Endothelial cell of umbilical vein (primary cell): ENCODE results near the gene NCAPG2. TPM values are rescaled to one million over a fixed set of nuclear protein-coding genes. Genes with fewer than 3 reads are reported as not detected.

Source experiments
- BruUV-seq: library from RNA; stranded (reverse); fragments of 400-500 nt; replicated peaks from 2 replicates; lab custom pipeline; 2021; lab: Mats Ljungman, UMichigan
- CTCF ChIA-PET: fragments of 300-600, 350-600 bp; sonication (Branson Sonifier 250); formaldehyde crosslinking; loops from one replicate; lab custom pipeline; 2021; ENCODE audit warnings: antibody characterized with exemption, inconsistent platforms; lab: Charles Lee
- POLR2A ChIA-PET: fragments of 300-600, 350-600 bp; sonication (Branson Sonifier 250); formaldehyde crosslinking; loops from one replicate; lab custom pipeline; 2021; ENCODE audit warnings: antibody characterized with exemption, inconsistent platforms; lab: Charles Lee
- DNase-seq: peaks from one replicate; pipeline ENCODE4 v3.0.0-alpha.2; 2011; ENCODE audit warnings: low read depth, low spot score
- FAIRE-seq: peaks from 2 replicates; lab custom pipeline; 2011; peaks lifted over from hg19 to GRCh38; lab: Jason Lieb, UNC
- H2AFZ ChIP-seq: 2 replicates; pipeline ENCODE4 v1.6.0; 2012; ENCODE audit warnings: low read depth, low read length, control low read depth, inconsistent platforms
- H3K27ac ChIP-seq: 2 replicates; pipeline ENCODE4 v1.5.1; 2011; ENCODE audit warnings: low read depth, mild to moderate bottlenecking, control low read depth, low read length, moderate library complexity; ENCODE audit not compliant: insufficient read depth
- H3K27me3 ChIP-seq, 2 experiments: 2 replicates each; pipeline versions ENCODE4 v1.6.0 to v1.6.1; 2011; ENCODE audit warnings: low read length in 2 of 2, mixed read lengths in 1 of 2; ENCODE audit not compliant: control insufficient read depth in 2 of 2, insufficient read depth in 2 of 2
- H3K36me3 ChIP-seq, 2 experiments: 2 replicates in 1 of 2; 3 replicates in 1 of 2; pipeline ENCODE4 v1.5.1; 2011; ENCODE audit warnings: low read length in 2 of 2, mild to moderate bottlenecking in 1 of 2, moderate library complexity in 1 of 2; ENCODE audit not compliant: control insufficient read depth in 2 of 2, insufficient read depth in 2 of 2; ENCODE audit errors: extremely low read depth in 1 of 2
- H3K4me1 ChIP-seq: 3 replicates; pipeline ENCODE4 v1.5.1; 2011; ENCODE audit warnings: mild to moderate bottlenecking, low read length; ENCODE audit not compliant: control insufficient read depth, insufficient read depth; ENCODE audit errors: extremely low read depth
- H3K4me2 ChIP-seq: 2 replicates; pipeline ENCODE4 v1.6.1; 2011; ENCODE audit warnings: low read length, control low read depth, mixed read lengths; ENCODE audit not compliant: insufficient read depth
- H3K4me3 ChIP-seq, 3 experiments: fragments of 200-600 bp in 1 of 3; sonication (generic), shearing (Covaris generic) in 1 of 3; replicated peaks in 1 of 3; 2 replicates each; pipeline ENCODE4 v1.5.1; 2011 to 2016; ENCODE audit warnings: control low read depth in 3 of 3, low read length in 3 of 3, mild to moderate bottlenecking in 2 of 3, inconsistent platforms in 1 of 3, low read depth in 1 of 3, moderate library complexity in 1 of 3; ENCODE audit not compliant: insufficient read depth in 1 of 3
- H3K79me2 ChIP-seq: 2 replicates; pipeline ENCODE4 v1.6.0; 2012; ENCODE audit warnings: low read length, inconsistent platforms; ENCODE audit not compliant: control insufficient read depth, insufficient read depth
- H3K9ac ChIP-seq: replicated peaks from 2 replicates; pipeline ENCODE3; 2011; ENCODE audit warnings: low read length, control low read depth; ENCODE audit not compliant: insufficient read depth; ENCODE audit errors: extremely low read depth
- H3K9me1 ChIP-seq: replicated peaks from 3 replicates; pipeline ENCODE4 v1.6.0; 2011; ENCODE audit warnings: mild to moderate bottlenecking, low read length; ENCODE audit not compliant: control insufficient read depth, insufficient read depth; ENCODE audit errors: extremely low read depth
- H3K9me3 ChIP-seq: replicated peaks from 2 replicates; pipeline ENCODE4 v1.5.1; 2012; ENCODE audit warnings: low read length, inconsistent platforms; ENCODE audit not compliant: control insufficient read depth, insufficient read depth
- H4K20me1 ChIP-seq: replicated peaks from 2 replicates; pipeline ENCODE3; 2011; ENCODE audit warnings: mild to moderate bottlenecking, low read length; ENCODE audit not compliant: control insufficient read depth, insufficient read depth; ENCODE audit errors: extremely low read depth
- EZH2 ChIP-seq: IDR thresholded peaks from 2 replicates; pipeline ENCODE4 v1.6.1; 2012; ENCODE audit warnings: borderline replicate concordance, low read depth, mild to moderate bottlenecking, moderate library complexity, low read length, inconsistent platforms; ENCODE audit not compliant: severe bottlenecking
- FOS ChIP-seq: IDR thresholded peaks from 2 replicates; pipeline ENCODE4 v1.6.1; 2011; ENCODE audit warnings: mild to moderate bottlenecking, low read length, moderate library complexity, borderline replicate concordance; ENCODE audit not compliant: insufficient read depth
- GATA2 ChIP-seq: IDR thresholded peaks from 2 replicates; pipeline ENCODE4 v1.7.0; 2011; ENCODE audit warnings: low read depth, mild to moderate bottlenecking, moderate library complexity, mixed read lengths, low read length; ENCODE audit not compliant: insufficient read length, insufficient read depth
- JUN ChIP-seq: IDR thresholded peaks from 2 replicates; pipeline ENCODE4 v1.6.1; 2011; ENCODE audit warnings: borderline replicate concordance, low read depth; ENCODE audit not compliant: insufficient read length, insufficient read depth
- MYC ChIP-seq: IDR thresholded peaks from one replicate; pipeline ENCODE4 v1.6.1; 2011; ENCODE audit warnings: mild to moderate bottlenecking, low read depth, low read length
- POLR2A ChIP-seq: IDR thresholded peaks from 2 replicates; pipeline ENCODE4 v1.6.1; 2012; ENCODE audit warnings: low read depth, mild to moderate bottlenecking, control low read depth, low read length
- POLR2AphosphoS5 ChIP-seq: IDR thresholded peaks from 2 replicates; pipeline ENCODE4 v1.6.1; 2012; ENCODE audit warnings: low read depth, mild to moderate bottlenecking, control low read depth, low read length, moderate library complexity; ENCODE audit not compliant: insufficient read depth
- dilution Hi-C: fragments of 300-500 bp; cut with MboI; formaldehyde crosslinking; loops from one replicate; pipeline ENCODE4 v1.15.0; 2019; ENCODE audit warnings: low sequenced_read_pairs; ENCODE audit not compliant: extremely low pct_ligation_motif_present
- intact Hi-C: fragments of 100-400 bp; cut with micrococcal nuclease; formaldehyde crosslinking; loops from one replicate; pipeline ENCODE4 v1.10.0; 2022
- polyA plus RNA-seq, 4 experiments: library from polyadenylated mRNA; depleted of rRNA in 3 of 4; stranded (reverse) in 3 of 4; unstranded in 1 of 4; fragments of >200 nt; gene quantifications; 2 replicates each; pipeline versions ENCODE4 v1.2.1 to v1.2.3, GENCODE V29; 2011 to 2012; ENCODE audit warnings: missing spikeins in 1 of 4
- total RNA-seq: library from RNA; stranded (reverse); gene quantifications from 2 replicates; pipeline ENCODE4 v1.2.3, GENCODE V29; 2021
- TF ChIP-seq, protein P1 (sequence below): IDR thresholded peaks from 2 replicates; pipeline ENCODE4 v1.6.1; 2011; ENCODE audit not compliant: insufficient read depth, insufficient read length
- TF ChIP-seq, protein P2 (sequence below), 2 donors: IDR thresholded peaks; 1 replicate in 1 of 2; 2 replicates in 1 of 2; pipeline ENCODE4 v1.5.1; 2011; ENCODE audit warnings: low read length in 2 of 2, mild to moderate bottlenecking in 2 of 2, moderate library complexity in 2 of 2, control low read depth in 1 of 2, inconsistent platforms in 1 of 2, low read depth in 1 of 2; ENCODE audit not compliant: insufficient read depth in 1 of 2; ENCODE audit errors: extremely low read depth in 1 of 2

Gene NCAPG2
- total and polyA plus RNA-seq, 2 donors (not counting 3 experiments of a cell fraction or from before 2014, with no cell fraction given): 19.2 to 62.3 TPM

GRCh38 chr7:158734861-158735260, 30.3 kb upstream of the NCAPG2 start:
- Histone ChIP-seq H3K9ac (no peak overlapping the region), H3K4me1 (peaks cover 8% of the 10 kb centered on the region), H3K9me3 (no peaks in the 10 kb centered on the region), H3K4me3 (no peak overlapping the region), H3K79me2 (no peaks in the 10 kb centered on the region), H4K20me1 (no peaks in the 10 kb centered on the region), H3K4me2 (no peak overlapping the region), H3K27ac (peak overlapping the region; percentile 49), H3K9me1 (no peaks in the 10 kb centered on the region), H2AFZ (no peak overlapping the region), H3K36me3 (peaks cover 3 to 10% of the 10 kb centered on the region in 2 experiments), H3K27me3 (no peaks in the 10 kb centered on the region)
- BruUV-seq: no TSS peak
- DNase-seq (peak; percentile 33), FAIRE-seq (peak; percentile 63)
- intact Hi-C loops: loop anchor here (1.0 kb wide), 1 partner anchor 127 kb away; no protein-coding TSS in a partner anchor
- ChIA-PET POLR2A (no interaction called here), CTCF (interaction anchor here (0.9 kb wide), 2 partner anchors 39 to 242 kb away, joined by 4 read pairs; no protein-coding TSS in a partner anchor)
- TF ChIP-seq EZH2 (no peak), GATA2 (no peak), JUN (peak; percentile 56), FOS (no peak), POLR2A (no peak)
- dilution Hi-C loops: no loop called here

GRCh38 chr7:158733775-158734494, 29.3 kb upstream of the NCAPG2 start:
- dilution Hi-C loops: no loop called here
- ChIA-PET POLR2A (no interaction called here), CTCF (interaction anchor here (1.3 kb wide), 1 partner anchor 243 kb away, joined by 4 read pairs; no protein-coding TSS in a partner anchor)
- H3K4me2 ChIP-seq: no peak overlapping the region
- peaks cover 3 to 10% of the 10 kb centered on the region in 2 experiments for H3K36me3 ChIP-seq
- no peak for DNase-seq
- H3K4me3 ChIP-seq: no peak overlapping the region
- H2AFZ ChIP-seq: no peak overlapping the region
- FAIRE-seq: no peak
- intact Hi-C loops: no loop called here
- H3K4me1 ChIP-seq: peaks cover 3% of the 10 kb centered on the region
- H3K9me3 ChIP-seq: no peaks in the 10 kb centered on the region
- TF ChIP-seq, protein P1, sequence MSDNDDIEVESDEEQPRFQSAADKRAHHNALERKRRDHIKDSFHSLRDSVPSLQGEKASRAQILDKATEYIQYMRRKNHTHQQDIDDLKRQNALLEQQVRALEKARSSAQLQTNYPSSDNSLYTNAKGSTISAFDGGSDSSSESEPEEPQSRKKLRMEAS: no peak
- TF ChIP-seq MYC (no peak), EZH2 (no peak), FOS (no peak), POLR2AphosphoS5 (no peak), POLR2A (no peak), GATA2 (no peak), JUN (no peak)
- TF ChIP-seq, protein P2, sequence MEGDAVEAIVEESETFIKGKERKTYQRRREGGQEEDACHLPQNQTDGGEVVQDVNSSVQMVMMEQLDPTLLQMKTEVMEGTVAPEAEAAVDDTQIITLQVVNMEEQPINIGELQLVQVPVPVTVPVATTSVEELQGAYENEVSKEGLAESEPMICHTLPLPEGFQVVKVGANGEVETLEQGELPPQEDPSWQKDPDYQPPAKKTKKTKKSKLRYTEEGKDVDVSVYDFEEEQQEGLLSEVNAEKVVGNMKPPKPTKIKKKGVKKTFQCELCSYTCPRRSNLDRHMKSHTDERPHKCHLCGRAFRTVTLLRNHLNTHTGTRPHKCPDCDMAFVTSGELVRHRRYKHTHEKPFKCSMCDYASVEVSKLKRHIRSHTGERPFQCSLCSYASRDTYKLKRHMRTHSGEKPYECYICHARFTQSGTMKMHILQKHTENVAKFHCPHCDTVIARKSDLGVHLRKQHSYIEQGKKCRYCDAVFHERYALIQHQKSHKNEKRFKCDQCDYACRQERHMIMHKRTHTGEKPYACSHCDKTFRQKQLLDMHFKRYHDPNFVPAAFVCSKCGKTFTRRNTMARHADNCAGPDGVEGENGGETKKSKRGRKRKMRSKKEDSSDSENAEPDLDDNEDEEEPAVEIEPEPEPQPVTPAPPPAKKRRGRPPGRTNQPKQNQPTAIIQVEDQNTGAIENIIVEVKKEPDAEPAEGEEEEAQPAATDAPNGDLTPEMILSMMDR (IDR thresholded peaks at IDR 0.05; ENCODE audit: extremely low read depth in 1 of 2, insufficient read depth in 1 of 2, low read depth in 1 of 2, low read length in 2 of 2): no peak
- H3K9me1 ChIP-seq: no peaks in the 10 kb centered on the region
- H3K27ac ChIP-seq: no peak overlapping the region
- H3K9ac ChIP-seq: no peak overlapping the region
- H3K27me3 ChIP-seq: no peaks in the 10 kb centered on the region
- no peaks in the 10 kb centered on the region for H4K20me1 ChIP-seq
- BruUV-seq: no TSS peak
- H3K79me2 ChIP-seq: no peaks in the 10 kb centered on the region
